Thyroid gland (tissue), 4 donors: Measurements from ENCODE around the gene IFNL2. TPM values are rescaled to one million over a fixed set of nuclear protein-coding genes. Genes with fewer than 3 reads are reported as not detected.

Experiments
- DNase-seq, 2 donors: peaks; one replicate each; pipeline ENCODE4 v3.0.0-alpha.2; 2019
- H3K27ac ChIP-seq, 3 donors: fragments of 200-600 bp; sonication (generic); 1 replicate in 2 of 3; 2 replicates in 1 of 3; pipeline ENCODE4 v1.5.1; 2016 to 2019; ENCODE audit warnings: mild to moderate bottlenecking in 1 of 3, moderate library complexity in 1 of 3
- H3K27me3 ChIP-seq: fragments of 200-600 bp; sonication (generic); one replicate; pipeline ENCODE4 v1.5.1; 2019
- H3K36me3 ChIP-seq, 2 donors: fragments of 200-600 bp; sonication (generic); one replicate each; pipeline ENCODE4 v1.5.1; 2016 to 2019
- H3K4me1 ChIP-seq, 2 donors: fragments of 200-600 bp; sonication (generic); one replicate each; pipeline ENCODE4 v1.5.1; 2017 to 2019
- H3K4me3 ChIP-seq, 3 donors: fragments of 200-600 bp; sonication (generic); replicated peaks in 1 of 3; 1 replicate in 2 of 3; 2 replicates in 1 of 3; pipeline ENCODE4 v1.5.1; 2016; ENCODE audit warnings: mild to moderate bottlenecking in 1 of 3
- H3K9me3 ChIP-seq: fragments of 200-600 bp; sonication (generic); one replicate; pipeline ENCODE4 v1.5.1; 2017
- CTCF ChIP-seq, 6 experiments: fragments of 200-600 bp in 3 of 6; fragments of 450-650 bp in 3 of 6; sonication (generic) in 3 of 6; IDR thresholded peaks; one replicate each; pipeline ENCODE4 v1.5.1; 2016 to 2019; ENCODE audit warnings: antibody characterized with exemption in 6 of 6, mild to moderate bottlenecking in 2 of 6, inconsistent platforms in 1 of 6, moderate library complexity in 1 of 6
- POLR2A ChIP-seq, 2 donors: fragments of 450-650 bp; IDR thresholded peaks; one replicate each; pipeline ENCODE4 v1.6.1; 2017; ENCODE audit warnings: antibody characterized with exemption in 2 of 2, mild to moderate bottlenecking in 2 of 2, moderate library complexity in 1 of 2
- WGBS, 2 donors: methylation state at CpG; one replicate each; pipeline ENCODE4 v1.1.5; 2017; 5-methylcytosine and 5-hydroxymethylcytosine counted together
- intact Hi-C: fragments of 100-400 bp; cut with DNase I; formaldehyde crosslinking; loops from one replicate; pipeline ENCODE4 v1.15.1; 2023
- total RNA-seq, 4 donors: library from RNA; depleted of rRNA; stranded (reverse); fragments of >200 nt; gene quantifications; one replicate each; pipeline ENCODE4 v1.2.3, GENCODE V29; 2016

Gene IFNL2
- total RNA-seq, 4 donors from 2014 or later = not detected

- no peak for DNase-seq
- no peaks in the 10 kb centered on the region for H3K36me3 ChIP-seq
- no peaks in the 10 kb centered on the region for H3K4me1 ChIP-seq
- no peaks in the 10 kb centered on the region for H3K9me3 ChIP-seq
- H3K27me3 ChIP-seq = no peaks in the 10 kb centered on the region
- no peak overlapping the region for H3K4me3 ChIP-seq
- H3K27ac ChIP-seq = no peak overlapping the region
- 89 to 93% methylated on average over 5 of the region's 5 CpGs for WGBS, 2 donors
- TF ChIP-seq POLR2A (IDR thresholded peaks at IDR 0.05) (no peak), CTCF (IDR thresholded peaks at IDR 0.05) (no peak)
- intact Hi-C loops = no loop called here
These were observed 8.5 kb downstream of the IFNL2 start for GRCh38 chr19:39276740-39277139.

GRCh38 chr19:39277598-39277997 is 9.4 kb downstream of the IFNL2 start:
- WGBS, 2 donors = 70 to 71% methylated on average over 7 of the region's 7 CpGs
- no peak for TF ChIP-seq CTCF (IDR thresholded peaks at IDR 0.05)
- no peak for TF ChIP-seq POLR2A (IDR thresholded peaks at IDR 0.05)
- H3K4me1 ChIP-seq = no peaks in the 10 kb centered on the region

GRCh38 chr19:39282021-39282420 is 13.8 kb downstream of the IFNL2 start:
- intact Hi-C loops = no loop called here
- Histone ChIP-seq H3K27ac (no peak overlapping the region), H3K9me3 (no peaks in the 10 kb centered on the region), H3K27me3 (no peaks in the 10 kb centered on the region), H3K36me3 (no peaks in the 10 kb centered on the region), H3K4me3 (no peak overlapping the region), H3K4me1 (no peaks in the 10 kb centered on the region)
- WGBS, 2 donors = 50 to 70% methylated on average over 1 of the region's 1 CpG
- TF ChIP-seq CTCF (IDR thresholded peaks at IDR 0.05) (no peak), POLR2A (IDR thresholded peaks at IDR 0.05) (no peak)
- DNase-seq = no peak

More at GRCh38 chr19:39277598-39277997, 9.4 kb downstream of the IFNL2 start:
- no peaks in the 10 kb centered on the region for H3K9me3 ChIP-seq
- DNase-seq = no peak
- no peaks in the 10 kb centered on the region for H3K27me3 ChIP-seq
- intact Hi-C loops = no loop called here
- H3K4me3 ChIP-seq = no peak overlapping the region
- no peaks in the 10 kb centered on the region for H3K36me3 ChIP-seq
- no peak overlapping the region for H3K27ac ChIP-seq

GRCh38 chr19:39284032-39284431 is 15.8 kb downstream of the IFNL2 start:
- intact Hi-C loops = no loop called here
- Histone ChIP-seq H3K4me1 (no peaks in the 10 kb centered on the region), H3K9me3 (no peaks in the 10 kb centered on the region), H3K27ac (no peak overlapping the region), H3K4me3 (no peak overlapping the region), H3K36me3 (no peaks in the 10 kb centered on the region), H3K27me3 (no peaks in the 10 kb centered on the region)
- TF ChIP-seq CTCF (IDR thresholded peaks at IDR 0.05) (no peak), POLR2A (IDR thresholded peaks at IDR 0.05) (no peak)
- DNase-seq = no peak
- WGBS, 2 donors = 84 to 90% methylated on average over 1 of the region's 1 CpG

GRCh38 chr19:39293394-39293793 is 25.2 kb downstream of the IFNL2 start:
- Histone ChIP-seq H3K27me3 (no peaks in the 10 kb centered on the region), H3K27ac (no peak overlapping the region), H3K4me1 (no peaks in the 10 kb centered on the region), H3K36me3 (no peaks in the 10 kb centered on the region), H3K4me3 (no peak overlapping the region), H3K9me3 (no peaks in the 10 kb centered on the region)
- no peak for DNase-seq
- no peak for TF ChIP-seq POLR2A (IDR thresholded peaks at IDR 0.05)
- TF ChIP-seq CTCF (IDR thresholded peaks at IDR 0.05) = no peak
- 59 to 81% methylated on average over 4 of the region's 4 CpGs for WGBS, 2 donors
- intact Hi-C loops = no loop called here
